GM21390 (cell line): ENCODE results near the gene R3HDM4.
"Not testable (repeated sequence)": the region's sequence is repeated elsewhere in the genome, so short reads cannot be mapped to it uniquely, and the experiment has no call there.

Experiments
- ATAC-seq: cut with Tn5 transposase; IDR thresholded peaks from one replicate; pipeline ENCODE4 v1.9.1; 2021; ENCODE audit not compliant: unreplicated experiment

Gene R3HDM4

DNA sequence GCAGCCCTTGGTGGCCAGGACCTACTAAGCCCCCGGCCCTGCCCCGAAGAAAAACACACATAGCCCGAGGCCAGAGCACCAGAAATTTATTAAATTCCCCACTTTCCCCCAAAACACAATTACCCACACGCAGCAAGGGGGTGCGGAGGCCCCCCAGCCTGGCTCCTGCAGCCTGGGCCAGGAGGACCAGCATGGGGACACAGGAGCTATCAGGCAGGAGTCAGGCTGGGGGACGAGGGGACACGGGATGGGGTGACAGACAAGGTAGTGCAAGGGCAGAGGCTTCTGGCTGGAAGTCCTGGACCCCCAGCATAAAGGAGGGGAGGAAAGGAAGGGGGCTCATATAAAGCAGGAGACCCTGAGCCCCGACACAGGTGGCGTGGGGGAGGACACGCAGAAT lies 16.6 kb downstream of the R3HDM4 start:
- ATAC-seq, result no peak

DNA sequence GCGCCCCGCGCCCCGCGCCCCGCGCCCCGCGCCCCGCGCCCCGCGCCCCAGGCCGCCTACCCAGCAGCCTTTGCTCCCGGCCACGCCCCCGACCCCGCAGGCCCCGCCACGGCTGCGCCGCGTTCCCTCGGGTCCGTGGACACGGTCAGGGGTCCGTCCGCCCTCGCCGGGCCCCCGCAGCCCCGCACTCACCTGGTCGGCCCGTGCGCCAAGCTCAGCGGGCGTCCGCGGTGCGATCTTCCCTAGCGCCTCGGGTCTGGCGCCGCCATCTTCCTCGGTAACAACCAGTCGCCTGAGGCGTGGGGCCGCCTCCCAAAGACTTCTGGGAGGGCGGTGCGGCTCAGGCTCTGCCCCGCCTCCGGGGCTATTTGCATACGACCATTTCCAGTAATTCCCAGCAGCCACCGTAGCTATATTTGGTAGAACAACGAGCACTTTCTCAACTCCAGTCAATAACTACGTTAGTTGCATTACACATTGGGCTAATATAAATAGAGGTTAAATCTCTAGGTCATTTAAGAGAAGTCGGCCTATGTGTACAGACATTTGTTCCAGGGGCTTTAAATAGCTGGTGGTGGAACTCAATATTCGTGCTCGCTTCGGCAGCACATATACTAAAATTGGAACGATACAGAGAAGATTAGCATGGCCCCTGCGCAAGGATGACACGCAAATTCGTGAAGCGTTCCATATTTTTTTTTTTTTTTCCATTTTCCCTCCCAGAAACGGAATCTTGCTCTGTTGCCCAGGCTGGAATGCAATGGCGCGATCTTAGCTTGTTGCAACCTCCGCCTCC lies 19.9 kb downstream of the R3HDM4 start, which contains the start of the genes MED16 and RNU6-9:
TSS of gene MED16 (minus strand) at position 294 of the 796 bp plus-strand sequence. CDS start 2,056 bp downstream, outside the sequence.
TSS of gene RNU6-9 (plus strand) at position 591 of the 796 bp plus-strand sequence.
- ATAC-seq, result peak; percentile 76

DNA sequence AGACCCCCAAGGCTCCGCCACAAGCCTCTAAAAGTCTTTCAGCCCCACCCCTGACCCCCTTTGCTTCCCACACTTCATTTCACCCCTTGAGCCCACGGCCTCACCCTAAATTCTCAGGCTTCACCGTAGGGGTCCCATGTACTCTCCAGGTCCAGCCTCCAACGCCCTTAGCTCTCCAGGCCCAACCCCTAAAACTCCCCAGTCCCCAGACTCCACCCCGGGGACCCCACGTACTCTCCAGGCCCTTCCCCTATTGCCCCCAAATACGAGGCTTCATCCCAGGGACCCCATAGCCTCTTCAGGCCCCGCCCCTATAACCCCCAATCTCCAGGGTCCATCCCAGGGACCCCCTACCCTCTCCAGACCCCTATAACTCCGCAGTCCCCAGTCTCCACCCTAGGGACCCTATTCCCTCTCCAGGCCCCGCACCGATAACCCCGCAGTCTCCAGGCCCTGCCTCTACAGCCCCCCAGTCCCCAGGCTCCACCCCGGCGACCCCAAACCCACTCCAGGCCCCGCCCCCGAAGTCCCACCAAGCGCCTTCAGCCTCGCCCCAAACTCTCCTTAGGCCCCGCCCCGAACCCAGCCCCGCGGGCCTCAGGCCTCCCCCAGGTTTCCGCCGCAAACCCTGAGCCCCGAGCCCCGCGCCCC lies 20.7 kb downstream of the R3HDM4 start:
- no peak for ATAC-seq

DNA sequence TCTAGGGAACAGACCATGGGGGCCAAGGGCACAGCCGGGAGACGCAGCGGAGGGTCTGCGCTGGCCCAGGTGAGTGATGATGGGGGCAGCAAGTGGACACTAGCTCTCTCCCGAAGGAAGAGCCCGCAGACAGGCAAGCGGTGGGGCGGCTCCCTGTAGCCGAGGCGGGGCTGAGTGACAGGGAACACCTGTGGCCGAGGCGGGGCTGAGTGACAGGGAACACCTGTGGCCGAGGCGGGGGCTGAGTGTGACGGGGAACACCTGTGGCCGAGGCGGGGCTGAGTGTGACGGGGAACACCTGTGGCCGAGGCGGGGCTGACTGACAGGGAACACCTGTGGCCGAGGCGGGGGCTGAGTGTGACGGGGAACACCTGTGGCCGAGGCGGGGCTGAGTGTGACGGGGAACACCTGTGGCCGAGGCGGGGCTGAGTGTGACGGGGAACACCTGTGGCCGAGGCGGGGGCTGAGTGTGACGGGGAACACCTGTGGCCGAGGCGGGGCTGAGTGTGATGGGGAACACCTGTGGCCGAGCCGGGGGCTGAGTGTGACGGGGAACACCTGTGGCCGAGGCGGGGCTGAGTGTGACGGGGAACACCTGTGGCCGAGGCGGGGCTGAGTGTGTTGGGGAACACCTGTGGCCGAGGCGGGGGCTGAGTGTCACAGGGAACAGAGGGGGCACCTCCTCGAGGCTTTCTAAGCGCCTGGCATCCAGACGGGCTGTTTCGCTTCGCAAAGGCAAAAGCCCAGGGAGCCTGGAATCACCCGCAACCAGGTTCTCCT lies 21.4 kb downstream of the R3HDM4 start:
- ATAC-seq, result not testable (repeated sequence)

DNA sequence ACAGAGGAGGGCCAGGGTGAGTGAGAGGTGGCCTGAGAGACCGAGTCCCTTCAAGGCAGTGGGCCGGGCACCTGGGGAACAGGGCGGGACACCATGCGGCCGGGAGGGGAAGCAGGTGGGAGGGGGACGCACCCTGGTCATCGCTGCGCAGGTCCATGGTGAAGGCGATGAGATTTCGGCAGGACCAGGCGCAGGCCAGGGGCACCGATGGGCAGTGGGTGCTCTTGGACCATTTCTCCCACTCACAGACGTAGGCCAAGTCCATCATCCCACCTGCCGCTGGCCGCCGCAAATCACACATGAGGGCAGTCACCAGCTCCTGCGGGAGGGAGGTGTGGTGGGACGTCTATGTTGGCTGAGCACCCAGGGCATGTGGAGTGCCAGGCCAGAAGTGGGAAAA lies 22.2 kb downstream of the R3HDM4 start:
- no peak for ATAC-seq

DNA sequence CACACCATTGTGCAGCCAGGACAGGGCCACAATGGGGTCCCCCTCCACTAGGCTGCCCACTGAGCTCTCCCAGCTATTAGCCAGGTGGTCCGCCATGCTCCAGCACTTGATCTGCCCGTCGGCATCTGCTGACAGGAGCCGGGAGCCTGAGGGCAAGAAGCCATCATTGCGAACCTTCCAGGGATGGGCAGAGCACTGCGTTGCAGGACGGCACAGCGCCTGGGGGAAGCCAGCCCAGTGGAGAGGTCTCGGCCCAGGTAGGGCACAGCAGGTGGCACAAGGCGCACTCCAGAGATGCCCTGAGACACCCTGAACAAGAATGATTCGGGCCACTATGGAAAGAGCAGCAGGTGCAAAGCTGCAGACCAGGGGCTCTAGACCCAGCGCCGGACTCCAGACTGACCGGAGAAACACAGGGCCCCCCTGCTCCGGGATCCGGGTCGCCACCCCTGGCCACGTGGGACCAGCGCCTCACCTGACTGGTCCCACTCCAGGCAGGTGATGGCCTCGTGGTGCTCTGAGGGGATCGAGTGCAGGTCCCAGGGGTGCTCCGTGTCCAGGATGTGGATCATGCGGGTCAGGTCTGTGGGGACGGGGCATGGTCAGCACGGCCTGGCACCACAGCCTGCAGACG lies 23.2 kb downstream of the R3HDM4 start:
- ATAC-seq, result no peak

DNA sequence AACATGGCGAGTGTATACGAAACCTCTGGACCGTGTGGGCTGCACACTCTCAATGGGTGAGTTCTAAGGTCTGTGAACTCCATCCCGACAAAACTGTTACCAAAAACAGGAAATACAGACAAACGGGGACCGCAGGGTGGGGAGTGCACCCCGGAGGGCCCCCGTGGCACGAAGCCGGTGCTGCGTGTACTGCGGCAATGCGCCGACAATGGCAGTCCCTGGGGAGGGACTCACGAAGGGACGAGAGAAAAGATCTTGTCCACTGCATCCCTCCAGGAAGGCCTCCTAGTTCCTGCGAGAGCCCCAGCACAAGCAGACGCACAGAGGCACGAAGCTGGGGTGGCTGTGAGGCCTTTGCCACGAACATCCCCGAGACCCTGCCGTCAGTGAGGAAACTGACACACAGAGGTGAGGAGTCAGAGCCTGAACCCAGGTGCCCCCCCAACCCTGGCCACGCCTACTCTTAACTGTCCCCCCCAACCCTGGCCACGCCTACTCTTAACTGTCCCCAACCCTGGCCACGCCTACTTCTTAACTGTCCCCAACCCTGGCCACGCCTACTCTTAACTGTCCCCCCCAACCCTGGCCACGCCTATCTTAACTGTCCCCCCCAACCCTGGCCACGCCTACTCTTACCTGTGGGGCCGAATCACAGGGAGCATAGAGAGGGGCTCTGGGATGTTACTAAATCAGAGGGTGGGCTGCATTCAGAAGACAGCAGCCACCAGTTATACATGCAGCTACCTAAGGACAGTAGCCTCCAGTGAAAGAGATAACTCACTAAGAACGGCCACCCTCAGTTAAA lies 24.2 kb downstream of the R3HDM4 start:
- ATAC-seq, result no peak

DNA sequence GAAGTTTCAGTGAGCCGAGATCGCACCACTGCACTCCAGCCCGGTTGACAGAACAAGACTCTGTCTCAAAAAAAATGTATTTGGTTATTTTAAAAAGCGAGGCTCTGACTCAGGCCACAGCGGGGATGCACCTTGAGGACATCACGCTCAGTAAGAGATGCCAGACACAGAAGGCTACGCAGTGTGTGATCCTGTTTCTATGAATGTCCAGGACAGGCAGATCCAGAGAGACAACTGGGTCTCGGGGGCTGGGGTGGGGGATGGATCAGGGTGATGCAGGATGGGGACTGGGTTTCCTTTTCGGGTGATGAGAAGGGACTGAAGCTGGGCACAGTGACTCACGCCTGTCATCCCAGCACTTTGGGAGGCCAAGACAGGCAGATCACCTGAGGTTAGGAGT lies 25.4 kb downstream of the R3HDM4 start:
- ATAC-seq, result no peak

DNA sequence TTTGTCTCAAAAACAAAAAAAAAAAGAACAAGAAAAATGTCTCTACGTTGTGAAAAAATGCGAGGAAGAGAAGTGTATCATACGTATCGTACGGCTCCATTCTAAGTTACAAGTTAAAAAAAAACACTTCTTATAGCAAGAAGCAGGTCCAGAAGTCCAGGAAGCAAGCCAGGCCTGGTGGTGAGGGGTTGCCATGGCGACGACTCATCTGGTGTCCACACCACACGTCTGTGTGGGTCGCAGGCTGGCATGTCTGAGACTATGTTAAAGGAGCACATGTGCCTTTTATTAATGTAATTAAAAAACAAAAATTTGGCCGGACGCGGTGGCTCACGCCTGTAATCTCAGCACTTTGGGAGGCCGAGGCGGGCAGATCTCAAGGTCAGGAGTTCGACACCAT lies 25.9 kb downstream of the R3HDM4 start:
- no peak for ATAC-seq

DNA sequence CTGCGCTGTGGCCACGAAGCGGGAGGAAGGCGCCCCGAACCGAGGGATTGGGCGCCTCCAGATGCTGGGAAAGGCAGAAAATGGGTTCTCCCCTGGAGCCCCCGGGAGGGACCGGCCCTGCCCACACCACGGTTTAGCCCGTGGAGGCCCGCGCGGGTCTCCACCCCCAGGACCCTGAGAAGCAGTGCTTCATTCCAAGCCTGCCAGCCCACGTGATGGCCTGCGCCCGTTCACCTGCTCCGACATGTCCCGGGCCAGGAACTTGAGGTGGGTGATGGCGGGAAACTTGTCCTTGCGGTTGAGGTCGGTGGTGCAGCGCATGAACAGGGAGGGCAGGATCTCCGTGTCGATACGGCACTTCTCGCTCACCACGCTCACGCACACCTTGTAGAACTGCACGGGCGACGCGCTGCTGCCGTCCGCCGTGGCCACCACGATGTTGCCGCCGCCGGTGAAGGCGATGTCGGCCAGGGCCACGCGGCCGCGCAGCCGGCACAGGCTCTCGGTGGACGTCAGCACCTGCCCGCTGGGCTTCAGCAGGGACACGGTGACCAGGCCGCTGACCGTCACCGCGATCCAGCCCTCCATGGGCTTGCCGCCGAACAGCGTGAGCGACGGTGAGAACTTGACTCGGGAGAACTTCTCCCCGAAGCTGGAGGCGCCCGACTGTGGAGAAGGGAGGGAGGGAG lies 27.3 kb downstream of the R3HDM4 start:
- ATAC-seq, result no peak

DNA sequence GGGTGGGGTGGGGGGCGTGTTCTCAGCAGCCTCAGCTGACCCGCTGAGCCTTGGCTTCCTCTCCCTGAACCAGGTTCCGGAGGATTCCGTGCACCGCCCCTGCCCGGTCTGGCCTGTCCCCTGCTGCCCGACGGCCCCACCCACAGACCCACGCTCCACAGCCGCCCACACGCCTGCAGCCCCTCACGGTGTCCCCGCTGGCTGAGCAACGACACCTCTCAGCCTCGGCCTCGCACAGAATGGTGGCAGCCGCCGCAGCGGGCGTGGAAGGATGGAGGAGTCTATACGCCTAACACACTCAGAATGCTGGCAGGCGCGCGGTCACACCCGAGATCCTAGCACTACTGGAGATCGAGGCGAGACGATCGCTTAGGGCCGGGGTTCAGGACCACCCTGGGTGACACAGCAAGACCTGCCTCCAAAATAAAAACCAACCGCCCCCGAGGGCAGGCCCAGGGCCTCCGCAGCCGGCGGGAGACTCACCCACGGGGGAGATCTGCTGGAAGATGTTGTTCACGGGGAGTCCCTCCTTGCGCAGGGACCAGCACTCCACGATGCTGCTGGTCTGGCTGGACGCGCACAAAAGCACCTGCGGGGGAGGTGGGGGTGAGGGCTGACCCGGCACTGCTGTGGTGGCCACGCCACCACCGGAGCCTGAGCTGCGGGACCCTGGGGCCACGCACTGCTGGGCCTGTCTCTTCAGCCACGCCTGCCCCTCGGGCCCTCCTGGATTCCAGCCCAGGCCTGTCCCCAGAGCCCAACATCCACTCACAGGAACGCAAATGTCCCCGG lies 28.4 kb downstream of the R3HDM4 start:
- ATAC-seq, result no peak

DNA sequence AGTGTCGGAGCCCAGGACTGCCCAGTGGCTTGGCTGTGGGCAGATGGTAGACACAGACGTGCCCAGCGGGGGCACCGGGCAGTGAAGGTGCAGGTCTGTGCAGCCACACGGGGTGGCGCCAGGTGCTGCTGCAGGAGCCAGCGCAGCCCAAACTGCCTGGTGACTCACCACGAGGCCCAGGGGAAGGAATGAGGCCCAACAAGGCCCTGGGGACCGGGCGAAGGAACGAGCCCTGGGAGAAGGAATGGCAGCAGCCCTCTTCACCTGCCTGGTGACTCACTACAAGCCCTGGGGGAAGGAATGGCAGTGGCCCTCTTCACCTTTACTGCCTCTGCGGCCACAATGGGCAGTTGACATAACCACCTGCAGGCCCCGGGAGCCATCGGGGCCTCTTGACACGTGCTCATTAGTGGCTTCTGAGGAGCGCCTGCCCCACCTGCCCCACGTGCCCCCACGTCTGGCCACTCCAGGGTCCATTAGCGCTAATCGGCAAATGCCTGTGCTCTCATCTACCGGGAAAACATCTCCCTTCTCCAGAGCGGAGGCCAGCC lies 29.3 kb downstream of the R3HDM4 start:
- no peak for ATAC-seq

DNA sequence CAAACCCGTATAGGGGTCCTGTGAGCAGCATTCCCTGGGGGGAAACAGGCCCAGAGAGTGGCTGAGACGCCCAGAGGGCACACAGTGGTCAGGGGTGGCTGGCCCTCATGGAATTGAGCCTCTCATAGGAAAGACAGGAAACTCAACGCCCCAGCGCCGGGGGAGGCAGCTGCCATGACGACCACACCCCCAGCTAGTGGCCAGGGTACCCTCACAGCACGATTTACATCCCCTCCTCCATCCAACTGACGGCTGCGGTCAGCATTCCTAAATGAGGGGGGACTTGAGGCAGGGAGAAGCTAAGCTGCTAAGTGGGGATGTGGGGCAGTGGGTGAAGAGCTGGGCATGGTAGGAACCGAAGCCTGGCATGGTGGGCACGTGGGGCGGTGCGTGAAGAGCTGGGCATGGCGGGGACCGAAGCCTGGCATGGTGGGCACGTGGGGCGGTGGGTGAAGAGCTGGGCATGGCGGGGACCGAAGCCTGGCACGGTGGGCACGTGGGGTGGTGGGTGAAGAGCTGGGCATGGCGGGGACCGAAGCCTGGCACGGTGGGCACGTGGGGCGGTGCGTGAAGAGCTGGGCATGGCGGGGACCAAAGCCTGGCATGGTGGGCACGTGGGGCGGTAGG lies 30.0 kb downstream of the R3HDM4 start:
- ATAC-seq, result no peak

DNA sequence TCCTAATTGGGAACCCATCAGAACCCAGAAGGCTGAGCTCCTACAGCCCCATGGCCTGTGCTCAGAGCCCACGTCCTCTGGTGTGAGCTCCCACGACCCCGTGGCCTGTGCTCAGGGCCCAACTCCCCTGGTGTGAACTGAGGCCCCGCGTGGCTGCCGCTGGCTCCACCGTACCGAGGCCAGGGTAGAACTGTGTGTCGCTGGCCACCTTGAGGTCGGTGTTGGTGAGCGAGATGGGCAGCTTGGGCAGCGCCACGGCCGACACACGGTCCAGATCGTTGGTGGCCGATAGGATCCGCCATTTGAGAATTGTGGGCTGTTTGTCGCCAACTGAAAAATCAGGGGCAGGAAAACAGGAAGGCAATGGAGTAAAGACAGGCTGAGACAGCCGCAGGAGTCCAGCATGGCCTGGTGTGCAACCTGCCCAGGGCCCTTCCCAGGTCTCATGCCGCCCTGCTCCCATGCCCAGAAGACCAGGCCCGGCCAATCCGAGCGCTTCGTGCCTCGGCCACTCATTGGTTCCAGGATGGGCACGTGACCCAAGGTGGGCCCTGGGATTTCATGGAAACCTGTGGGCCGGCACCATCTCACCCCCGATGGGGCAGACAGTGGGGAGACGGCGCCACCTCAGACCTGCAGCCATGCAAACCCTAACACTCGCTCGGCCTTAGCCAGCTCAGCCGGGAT lies 31.5 kb downstream of the R3HDM4 start:
- no peak for ATAC-seq

DNA sequence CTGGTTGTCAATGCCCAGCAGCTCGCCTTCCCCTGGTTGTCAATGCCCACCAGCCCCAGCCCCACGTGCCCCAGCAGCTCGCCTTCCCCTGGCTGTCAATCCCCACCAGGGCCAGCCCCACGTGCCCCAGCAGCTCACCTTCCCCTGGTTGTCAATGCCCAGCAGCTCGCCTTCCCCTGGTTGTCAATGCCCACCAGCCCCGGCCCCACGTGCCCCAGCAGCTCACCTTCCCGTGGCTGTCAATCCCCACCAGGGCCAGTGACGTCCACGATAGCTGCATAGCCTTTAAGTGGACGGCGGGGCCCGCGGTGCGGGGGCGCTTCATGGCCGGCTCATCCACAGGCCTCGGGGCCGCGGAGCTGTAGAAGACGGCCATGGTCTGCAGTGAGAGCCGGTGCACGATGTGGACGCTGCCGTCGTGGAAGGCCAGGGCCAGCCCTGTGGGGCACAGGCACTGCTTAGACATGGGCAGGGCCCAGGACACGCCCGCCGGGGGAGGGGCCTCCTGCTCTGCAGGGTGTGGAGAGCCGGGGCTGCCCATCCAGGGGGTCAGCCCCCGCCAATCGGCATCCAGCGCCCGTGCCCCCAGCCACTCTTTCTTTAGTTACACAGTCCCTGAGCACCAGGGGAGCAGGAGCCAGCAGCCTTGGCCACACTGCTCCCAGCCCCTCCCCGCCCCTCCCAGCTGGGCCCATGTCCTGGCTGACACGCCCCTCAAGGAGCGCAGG lies 33.1 kb downstream of the R3HDM4 start:
- no peak for ATAC-seq

DNA sequence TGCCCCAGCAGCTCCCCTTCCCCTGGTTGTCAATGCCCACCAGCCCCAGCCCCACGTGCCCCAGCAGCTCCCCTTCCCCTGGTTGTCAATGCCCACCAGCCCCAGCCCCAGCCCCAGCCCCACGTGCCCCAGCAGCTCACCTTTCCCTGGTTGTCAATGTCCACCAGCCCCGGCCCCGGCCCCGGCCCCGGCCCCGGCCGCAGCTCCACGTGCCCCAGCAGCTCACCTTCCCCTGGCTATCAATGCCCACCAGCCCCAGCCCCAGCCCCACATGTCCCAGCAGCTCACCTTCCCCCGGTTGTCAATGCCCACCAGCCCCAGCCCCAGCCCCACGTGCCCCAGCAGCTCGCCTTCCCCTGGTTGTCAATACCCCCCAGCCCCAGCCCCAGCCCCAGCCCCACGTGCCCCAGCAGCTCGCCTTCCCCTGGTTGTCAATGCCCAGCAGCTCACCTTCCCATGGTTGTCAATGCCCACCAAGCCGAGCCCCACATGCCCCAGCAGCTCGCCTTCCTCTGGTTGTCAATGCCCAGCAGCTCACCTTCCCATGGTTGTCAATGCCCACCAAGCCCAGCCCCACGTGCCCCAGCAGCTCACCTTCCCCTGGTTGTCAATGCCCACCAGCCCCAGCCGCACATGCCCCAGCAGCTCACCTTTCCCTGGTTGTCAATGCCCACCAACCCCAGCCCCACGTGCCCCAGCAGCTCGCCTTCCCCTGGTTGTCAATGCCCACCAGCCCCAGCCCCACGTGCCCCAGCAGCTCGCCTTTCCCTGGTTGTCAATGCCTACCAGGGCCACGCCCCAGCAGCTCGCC lies 34.1 kb downstream of the R3HDM4 start:
- not testable (repeated sequence) for ATAC-seq
